ENCODE results near the gene LRRFIP2. TPM values are rescaled to one million over a fixed set of nuclear protein-coding genes. Genes with fewer than 3 reads are reported as not detected.

LRRFIP2 gene
- total and polyA plus RNA-seq, 2 of the 8 experiments (the other 6 are each of a cell fraction or from before 2014, with no cell fraction given), result 8.8 to 25.6 TPM

DNA sequence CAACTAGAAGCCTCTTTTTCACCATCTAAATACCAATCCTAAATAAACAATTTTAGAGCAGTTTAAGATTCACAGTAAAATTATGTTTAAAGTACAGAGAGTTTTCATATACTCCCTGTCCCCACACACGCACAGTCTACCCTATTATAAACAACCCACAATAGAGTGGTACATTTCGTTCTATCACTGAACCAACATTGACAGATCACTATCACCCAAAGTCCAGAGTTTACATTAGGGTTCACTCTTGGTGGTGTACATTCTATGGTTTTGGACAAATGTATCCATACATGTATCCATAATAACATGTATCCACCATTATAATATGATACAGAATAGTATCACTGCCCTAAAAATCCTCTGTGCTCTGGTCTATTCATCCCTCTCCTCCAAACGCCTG is 92.1 kb downstream of the LRRFIP2 start (continued):
- no peak for TF ChIP-seq EZH2 (IDR thresholded peaks at IDR 0.05; ENCODE audit: low read depth, low read length, severe bottlenecking)
- TF ChIP-seq TCF12 (IDR thresholded peaks at IDR 0.05; ENCODE audit: low read depth, low read length), result no peak
- no peak for TF ChIP-seq KDM4A (IDR thresholded peaks at IDR 0.05; ENCODE audit: low read depth, low read length, severe bottlenecking)
- no peak for TF ChIP-seq BCL11A (IDR thresholded peaks at IDR 0.05; ENCODE audit: low read depth in 2 of 2, low read length in 2 of 2)
- TF ChIP-seq SRF (IDR thresholded peaks at IDR 0.05; ENCODE audit: low read depth, low read length), result no peak
- TF ChIP-seq RXRA (IDR thresholded peaks at IDR 0.05; ENCODE audit: insufficient read depth, low read depth, low read length), result no peak
- TF ChIP-seq RNF2 (IDR thresholded peaks at IDR 0.05; ENCODE audit: borderline replicate concordance, low read depth, low read length, missing control alignments, poor library complexity, severe bottlenecking), result no peak
- no peak for TF ChIP-seq BRCA1 (IDR thresholded peaks at IDR 0.05; ENCODE audit: low read depth, low read length)
